Effector memory CD8-positive, alpha-beta T cell (primary cell): ENCODE results near the gene DYNC1LI1.
A peak's percentile ranks its signal among the peaks of the same experiment; 100 is the strongest.
"Not testable (repeated sequence)": the region's sequence is repeated elsewhere in the genome, so short reads cannot be mapped to it uniquely, and the experiment has no call there.

Source experiments
- ATAC-seq: fragments of 150-1000 bp; cut with Tn5 transposase; replicated peaks from 2 replicates; pipeline ENCODE4 v1.10.0; 2021; ENCODE audit warnings: mild to moderate bottlenecking, moderate library complexity
- DNase-seq, 3 experiments: peaks; one replicate each; pipeline ENCODE4 v3.0.0; 2021
- H3K27ac Mint-ChIP-seq, 2 donors: one replicate each; pipeline ENCODE4 v1.8.0; 2022; ENCODE audit warnings: mild to moderate bottlenecking in 2 of 2, mixed read lengths in 2 of 2, moderate library complexity in 2 of 2
- H3K27me3 Mint-ChIP-seq, 2 donors: one replicate each; pipeline ENCODE4 v1.8.0; 2022; ENCODE audit warnings: mixed read lengths in 2 of 2
- H3K36me3 Mint-ChIP-seq: one replicate; pipeline ENCODE4 v1.8.0; 2022; ENCODE audit warnings: mild to moderate bottlenecking, moderate library complexity, mixed read lengths; ENCODE audit not compliant: insufficient read depth
- H3K4me1 Mint-ChIP-seq, 2 donors: one replicate each; pipeline ENCODE4 v1.8.0; 2022; ENCODE audit warnings: low read depth in 2 of 2, mixed read lengths in 2 of 2
- H3K4me3 Mint-ChIP-seq, 2 donors: one replicate each; pipeline ENCODE4 v1.8.0; 2022; ENCODE audit warnings: mild to moderate bottlenecking in 2 of 2, mixed read lengths in 2 of 2, moderate library complexity in 2 of 2
- H3K9me3 Mint-ChIP-seq, 2 donors: one replicate each; pipeline ENCODE4 v1.8.0; 2022; ENCODE audit warnings: mixed read lengths in 2 of 2

The DYNC1LI1 gene

DNA sequence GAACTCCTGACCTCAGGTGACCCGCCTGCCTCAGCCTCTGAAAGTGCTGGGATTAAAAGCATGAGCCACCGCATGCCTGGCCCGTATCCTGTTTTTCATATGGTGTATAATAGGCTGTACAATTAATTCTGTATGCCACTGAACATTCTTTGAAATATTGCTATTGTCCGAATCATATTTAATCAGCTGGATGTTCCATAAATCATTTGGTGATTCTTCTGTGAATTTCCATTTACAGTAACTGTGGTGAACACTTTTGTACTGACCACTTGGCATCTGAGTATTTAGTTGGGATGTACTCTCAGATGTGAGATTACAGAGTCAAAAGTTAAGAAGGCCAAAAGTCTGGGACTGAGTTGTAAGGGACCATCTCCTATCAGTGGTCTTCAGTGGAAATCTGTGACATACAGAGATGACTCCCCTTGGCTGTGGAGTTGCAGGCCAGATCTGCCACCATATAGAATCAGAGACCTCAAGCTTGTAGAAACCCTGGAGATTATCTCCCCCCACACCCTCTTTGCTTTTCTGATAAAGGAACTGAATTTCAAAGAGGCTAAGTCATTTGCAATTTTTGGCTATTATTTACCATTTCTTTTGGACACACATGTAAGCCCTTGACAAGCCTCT is 25.7 kb upstream of the DYNC1LI1 start:
- H3K9me3 Mint-ChIP-seq, result no peaks in the 10 kb centered on the region
- H3K36me3 Mint-ChIP-seq, result no peaks in the 10 kb centered on the region
- H3K27me3 Mint-ChIP-seq, result peaks cover 60 to 61% of the 10 kb centered on the region in 2 donors
- H3K27ac Mint-ChIP-seq, result no peak overlapping the region
- H3K4me1 Mint-ChIP-seq, result no peaks in the 10 kb centered on the region
- ATAC-seq (no peak), DNase-seq (no peak)
- no peak overlapping the region for H3K4me3 Mint-ChIP-seq

DNA sequence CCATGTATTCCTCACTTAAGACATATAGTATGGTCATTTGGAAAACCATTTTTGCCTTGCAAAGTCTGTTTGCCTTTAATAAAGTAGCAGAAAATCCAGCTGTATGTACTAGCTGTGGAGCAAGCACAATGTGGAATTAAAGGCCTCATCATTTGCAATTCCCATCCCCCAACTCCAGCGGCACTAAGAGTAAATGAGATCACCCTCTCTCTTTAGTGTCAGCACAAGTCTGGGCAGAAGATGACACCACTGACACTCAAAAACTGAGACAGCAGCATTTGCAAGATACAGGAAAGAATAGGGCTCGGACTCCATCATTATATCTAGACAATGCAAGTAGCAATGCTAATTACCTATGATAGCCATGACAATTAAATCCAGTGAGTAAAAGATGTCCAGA is 24.7 kb upstream of the DYNC1LI1 start:
- ATAC-seq, result no peak
- Mint-ChIP-seq H3K27ac (no peak overlapping the region), H3K9me3 (no peaks in the 10 kb centered on the region), H3K27me3 (peaks cover 50% of the 10 kb centered on the region in 2 donors), H3K36me3 (no peaks in the 10 kb centered on the region), H3K4me3 (no peak overlapping the region), H3K4me1 (no peaks in the 10 kb centered on the region)
- no peak for DNase-seq

DNA sequence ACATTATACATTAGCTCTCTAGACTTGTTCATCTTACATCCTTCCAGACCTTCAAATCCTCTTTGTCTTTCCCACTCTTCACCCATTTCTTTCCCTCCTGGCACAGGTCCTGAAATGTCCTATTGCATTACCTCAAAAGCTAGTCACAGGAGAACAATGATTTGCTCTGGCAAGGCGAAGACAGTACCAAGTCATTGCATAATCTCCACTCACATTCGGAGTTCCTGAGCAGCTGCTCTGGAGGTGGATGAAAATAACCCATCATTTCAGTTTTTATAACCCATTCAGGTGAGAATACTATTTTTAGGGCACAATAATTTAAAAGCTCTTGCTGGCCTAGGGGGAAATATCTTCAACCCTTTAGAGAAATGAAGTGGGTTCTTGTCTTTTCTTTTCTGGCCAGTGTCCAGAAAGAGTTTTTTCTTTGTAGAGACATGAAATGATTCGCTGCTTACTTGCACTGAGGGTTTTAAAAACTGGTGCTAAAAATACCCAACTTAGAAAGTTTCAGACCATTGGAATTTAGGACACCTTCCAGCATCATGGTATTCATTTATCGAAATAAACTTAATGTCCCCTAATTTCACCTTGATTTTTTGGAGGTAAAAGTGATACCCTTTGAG is 23.4 kb upstream of the DYNC1LI1 start:
- H3K4me3 Mint-ChIP-seq, result no peak overlapping the region
- no peaks in the 10 kb centered on the region for H3K36me3 Mint-ChIP-seq
- H3K4me1 Mint-ChIP-seq, result no peaks in the 10 kb centered on the region
- H3K27me3 Mint-ChIP-seq, result peaks cover 37 to 41% of the 10 kb centered on the region in 2 donors
- ATAC-seq (no peak), DNase-seq (no peak)
- H3K9me3 Mint-ChIP-seq, result no peaks in the 10 kb centered on the region
- H3K27ac Mint-ChIP-seq, result no peak overlapping the region

DNA sequence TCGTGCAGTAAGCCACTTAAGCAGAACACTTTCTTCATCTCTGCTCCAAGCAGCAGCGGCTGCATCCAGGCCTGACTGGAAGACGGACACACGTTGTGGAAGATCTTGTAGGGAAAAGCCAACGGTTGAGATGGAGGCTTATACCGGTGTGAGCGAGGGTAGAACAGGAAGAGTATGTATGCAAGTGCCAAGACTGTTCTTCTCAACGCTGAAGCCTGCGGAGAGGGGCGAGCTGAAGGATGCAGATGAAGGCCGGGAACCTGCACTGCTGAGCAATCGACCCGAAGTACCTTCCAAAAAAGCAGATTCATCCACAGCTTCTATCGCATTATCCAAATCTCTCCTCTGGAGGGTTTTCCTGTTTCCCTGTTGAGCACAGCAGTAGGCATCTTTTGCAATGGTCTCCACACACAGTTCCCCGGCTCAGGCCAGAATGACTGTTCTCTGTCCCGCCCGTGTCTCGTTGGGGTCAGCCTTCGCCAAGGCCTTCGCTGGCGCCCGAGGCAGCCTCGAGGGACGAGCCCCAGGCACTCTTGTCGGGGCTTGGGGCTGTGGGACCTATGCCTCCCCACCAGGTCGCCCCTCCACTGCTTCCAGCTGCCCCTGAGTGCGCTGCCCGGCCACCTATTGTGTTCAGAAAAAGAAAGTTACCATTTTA is 22.2 kb upstream of the DYNC1LI1 start:
- H3K36me3 Mint-ChIP-seq, result no peaks in the 10 kb centered on the region
- no peak for DNase-seq
- peaks cover 30 to 35% of the 10 kb centered on the region in 2 donors for H3K27me3 Mint-ChIP-seq
- H3K9me3 Mint-ChIP-seq, result no peaks in the 10 kb centered on the region
- ATAC-seq, result no peak
- H3K4me1 Mint-ChIP-seq, result no peaks in the 10 kb centered on the region
- no peak overlapping the region for H3K4me3 Mint-ChIP-seq
- no peak overlapping the region for H3K27ac Mint-ChIP-seq

DNA sequence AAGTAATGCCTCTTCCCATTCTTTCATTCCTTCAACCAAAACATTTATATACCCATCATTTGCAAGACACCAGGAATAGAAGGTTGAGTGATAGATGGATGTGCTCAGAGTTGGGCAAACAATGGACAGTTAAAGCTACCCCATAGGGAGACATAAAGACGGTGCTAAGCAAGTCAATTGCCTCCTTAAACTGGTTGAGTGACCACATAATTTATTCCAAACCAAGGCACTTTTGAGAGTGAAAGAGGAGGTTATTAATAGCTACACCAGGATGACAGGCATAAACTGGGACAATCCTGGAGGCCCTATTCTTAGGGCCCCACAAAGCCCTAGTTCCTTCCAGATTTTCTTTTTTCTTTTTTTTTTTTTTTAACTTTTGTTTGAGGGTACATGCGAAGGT is 21.4 kb upstream of the DYNC1LI1 start:
- Mint-ChIP-seq H3K4me3 (no peak overlapping the region), H3K27ac (no peak overlapping the region), H3K4me1 (no peaks in the 10 kb centered on the region), H3K9me3 (no peaks in the 10 kb centered on the region), H3K36me3 (no peaks in the 10 kb centered on the region), H3K27me3 (peaks cover 23 to 31% of the 10 kb centered on the region in 2 donors)
- DNase-seq (no peak), ATAC-seq (no peak)

DNA sequence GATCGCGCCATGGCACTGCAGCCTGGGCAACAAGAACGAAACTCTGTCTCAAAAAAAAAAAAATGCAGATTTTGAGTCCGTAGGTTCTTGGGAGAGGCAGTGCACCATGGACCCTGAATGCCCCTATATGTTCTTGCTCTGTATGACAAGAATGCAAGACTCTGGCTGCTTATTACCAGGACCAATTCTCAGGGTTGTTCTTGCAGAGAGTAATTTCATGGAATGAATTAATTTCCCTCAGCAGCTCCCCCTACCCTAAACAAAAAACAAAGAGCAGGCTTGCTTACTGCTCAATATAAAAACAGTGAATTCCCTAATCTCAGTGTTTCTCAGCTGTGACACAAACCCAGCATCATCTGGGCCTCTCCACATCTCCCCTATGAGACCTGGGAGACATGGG is 20.5 kb upstream of the DYNC1LI1 start:
- no peaks in the 10 kb centered on the region for H3K36me3 Mint-ChIP-seq
- no peaks in the 10 kb centered on the region for H3K9me3 Mint-ChIP-seq
- ATAC-seq (no peak), DNase-seq (no peak)
- no peak overlapping the region for H3K27ac Mint-ChIP-seq
- peaks cover 23 to 31% of the 10 kb centered on the region in 2 donors for H3K27me3 Mint-ChIP-seq
- no peaks in the 10 kb centered on the region for H3K4me1 Mint-ChIP-seq
- no peak overlapping the region for H3K4me3 Mint-ChIP-seq

DNA sequence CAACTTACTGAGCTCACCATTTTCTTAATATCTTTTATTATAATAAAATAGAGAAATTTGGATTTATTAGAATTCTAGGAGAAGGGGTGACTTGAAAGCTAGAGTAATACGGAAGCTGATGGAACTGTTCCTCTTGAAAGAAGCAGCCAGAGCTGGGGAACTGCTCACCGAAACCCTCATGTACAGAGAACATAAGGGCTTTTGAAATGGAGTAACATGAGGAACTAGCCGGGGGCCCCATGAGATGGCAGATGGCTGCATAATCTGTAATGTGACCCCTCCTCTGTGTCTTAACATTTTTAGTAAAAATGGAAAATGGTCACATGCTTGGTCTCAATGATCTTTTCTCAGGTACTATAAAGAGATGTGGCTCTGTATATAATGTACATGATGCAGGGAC is 15.7 kb upstream of the DYNC1LI1 start:
- Mint-ChIP-seq H3K4me1 (no peaks in the 10 kb centered on the region), H3K27me3 (no peaks in the 10 kb centered on the region), H3K4me3 (no peak overlapping the region), H3K36me3 (peaks cover 2% of the 10 kb centered on the region), H3K9me3 (no peaks in the 10 kb centered on the region), H3K27ac (no peak overlapping the region)
- DNase-seq (no peak), ATAC-seq (no peak)

DNA sequence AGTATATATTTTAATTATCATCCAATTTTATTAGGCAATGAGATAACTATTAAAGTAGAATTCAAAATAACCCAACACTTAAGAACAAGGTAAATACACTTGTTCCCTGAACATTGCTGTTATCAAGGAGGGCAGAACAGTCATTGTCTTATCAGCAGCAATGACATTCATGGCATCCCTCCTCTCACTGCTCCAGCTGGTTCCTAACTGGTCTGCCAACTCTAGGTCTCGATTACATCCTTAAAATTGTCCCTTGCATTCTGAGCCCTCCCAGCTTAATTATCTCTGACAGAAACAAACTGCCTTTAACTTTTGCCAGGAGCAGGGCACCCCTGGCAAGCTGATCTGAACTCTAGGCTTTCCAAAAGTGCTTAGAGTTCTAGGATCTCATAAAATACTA is 14.0 kb upstream of the DYNC1LI1 start:
- DNase-seq, result no peak
- Mint-ChIP-seq H3K4me3 (no peak overlapping the region), H3K9me3 (no peaks in the 10 kb centered on the region), H3K36me3 (peaks cover 2% of the 10 kb centered on the region), H3K27me3 (no peaks in the 10 kb centered on the region), H3K4me1 (no peaks in the 10 kb centered on the region), H3K27ac (no peak overlapping the region)
- no peak for ATAC-seq

DNA sequence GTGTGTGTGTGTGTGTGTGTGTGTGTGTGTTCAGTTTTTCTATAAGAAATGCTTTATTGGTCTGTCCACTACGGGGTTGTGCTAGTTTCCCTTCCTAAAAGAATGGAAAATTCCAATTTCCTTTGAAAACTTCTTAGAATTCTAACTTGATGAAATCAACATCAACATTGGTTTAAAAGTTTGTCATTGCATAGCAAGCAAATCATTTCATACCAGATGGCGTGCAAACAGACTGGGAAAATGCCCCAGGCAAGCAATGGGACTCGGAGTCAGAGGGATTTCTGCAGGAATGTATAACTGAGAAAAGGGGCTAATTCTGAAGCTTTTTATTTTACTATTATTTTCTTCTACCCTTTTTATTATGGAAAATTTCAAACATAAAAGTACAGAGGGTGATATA is 13.1 kb upstream of the DYNC1LI1 start:
- H3K4me1 Mint-ChIP-seq, result no peaks in the 10 kb centered on the region
- H3K27ac Mint-ChIP-seq, result no peak overlapping the region
- H3K27me3 Mint-ChIP-seq, result no peaks in the 10 kb centered on the region

DNA sequence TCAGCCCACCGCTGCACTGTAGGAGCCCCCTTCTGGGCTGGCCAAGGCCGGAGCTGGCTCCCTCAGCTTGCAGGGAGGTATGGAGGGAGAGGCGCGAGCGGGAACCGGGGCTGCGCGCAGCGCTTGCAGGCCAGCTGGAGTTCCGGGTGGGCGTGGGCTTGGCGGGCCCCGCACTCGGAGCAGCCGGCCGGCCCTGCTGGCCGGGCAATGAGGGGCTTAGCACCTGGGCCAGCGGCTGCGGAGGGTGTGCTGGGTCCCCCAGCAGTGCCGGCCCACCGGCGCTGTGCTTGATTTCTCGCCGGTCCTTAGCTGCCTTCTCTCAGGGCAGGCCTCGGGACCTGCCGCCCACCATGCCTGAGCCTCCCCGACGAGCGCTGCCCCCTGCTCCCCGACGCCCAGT is 8.0 kb upstream of the DYNC1LI1 start:
- not testable (repeated sequence) for H3K27ac Mint-ChIP-seq, DNase-seq, ATAC-seq, H3K27me3 Mint-ChIP-seq, H3K36me3 Mint-ChIP-seq, H3K9me3 Mint-ChIP-seq, H3K4me3 Mint-ChIP-seq
- peaks cover 8 to 11% of the 10 kb centered on the region in 2 donors for H3K4me1 Mint-ChIP-seq

More for the DNA sequence above, 13.1 kb upstream of the DYNC1LI1 start:
- H3K9me3 Mint-ChIP-seq, result no peaks in the 10 kb centered on the region
- H3K4me3 Mint-ChIP-seq, result no peak overlapping the region
- DNase-seq (no peak), ATAC-seq (no peak)
- peaks cover 2% of the 10 kb centered on the region for H3K36me3 Mint-ChIP-seq

DNA sequence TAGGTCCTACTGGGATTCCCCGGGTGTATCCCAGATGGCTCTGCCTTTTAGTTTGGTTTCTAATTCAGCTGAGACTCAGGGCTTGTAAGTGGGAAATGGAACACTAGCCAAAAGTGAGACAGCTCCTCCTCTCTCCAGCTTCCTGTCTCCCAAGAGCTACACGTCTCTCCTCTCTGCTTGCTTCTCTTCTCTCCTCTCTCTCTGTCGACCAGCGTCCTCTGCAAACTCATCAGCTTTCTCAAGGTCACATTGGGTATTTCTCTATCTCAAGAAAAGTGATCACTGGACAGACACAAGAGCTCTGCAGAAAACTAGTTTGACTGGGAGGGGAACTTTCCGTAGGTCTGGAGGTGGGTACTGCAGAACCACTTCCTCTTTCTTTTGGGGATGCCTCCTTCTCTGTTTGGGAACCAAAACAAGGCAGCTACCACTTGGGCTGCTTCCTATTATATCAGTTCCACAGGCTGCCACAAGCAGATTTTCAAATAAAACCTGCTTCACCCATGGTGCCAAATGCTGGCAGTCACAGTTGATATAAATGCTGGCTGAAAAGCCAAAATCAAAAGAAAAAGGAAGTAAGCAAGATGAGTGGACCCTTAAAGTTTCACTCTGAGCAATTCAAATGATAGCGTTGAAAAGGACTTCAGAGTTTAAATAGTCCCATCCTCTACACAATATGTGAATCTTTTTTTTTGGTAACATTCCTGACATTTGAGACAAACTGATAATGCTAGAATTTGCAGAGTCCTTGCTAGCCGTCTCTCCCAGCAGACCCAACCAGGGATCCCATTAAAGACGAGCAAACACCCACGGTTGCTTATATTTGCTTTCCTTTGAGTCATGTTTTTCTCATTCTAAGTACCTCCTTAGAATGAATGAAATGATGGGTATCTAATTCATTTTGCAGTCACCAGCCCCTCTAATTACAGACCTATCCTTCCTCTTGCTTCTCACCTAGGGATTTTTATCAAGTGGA is 7.2 kb upstream of the DYNC1LI1 start:
- Mint-ChIP-seq H3K36me3 (no peaks in the 10 kb centered on the region), H3K4me3 (peak overlapping the region; percentile 54 to 55), H3K27me3 (no peaks in the 10 kb centered on the region), H3K27ac (peak overlapping the region; percentile 26 to 52), H3K9me3 (no peaks in the 10 kb centered on the region), H3K4me1 (peaks cover 8 to 11% of the 10 kb centered on the region in 2 donors)
- ATAC-seq (peak; percentile 31), DNase-seq (no peak)

DNA sequence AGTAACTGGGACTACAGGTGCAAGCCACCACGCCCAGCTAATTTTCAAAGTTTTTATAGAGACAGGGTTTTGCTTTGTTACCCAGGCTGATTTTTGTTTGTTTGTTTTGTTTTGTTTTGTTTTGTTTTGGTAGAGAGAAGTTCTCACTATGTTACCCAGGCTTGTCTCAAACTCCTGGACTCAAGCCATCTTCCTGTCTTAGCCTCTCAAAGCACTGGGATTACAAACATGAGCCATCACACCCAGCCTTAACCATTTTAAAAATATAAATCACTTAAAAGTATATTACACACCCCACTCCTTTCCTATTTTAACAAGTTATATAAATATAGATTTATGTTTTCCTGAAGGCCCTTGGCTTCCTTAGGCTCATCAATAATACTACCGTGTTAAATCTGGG is 6.5 kb upstream of the DYNC1LI1 start:
- ATAC-seq, result no peak
- Mint-ChIP-seq H3K27ac (peak overlapping the region; percentile 26 to 52), H3K4me1 (peaks cover 8 to 11% of the 10 kb centered on the region in 2 donors), H3K27me3 (no peaks in the 10 kb centered on the region), H3K36me3 (no peaks in the 10 kb centered on the region), H3K9me3 (no peaks in the 10 kb centered on the region), H3K4me3 (no peak overlapping the region)
- no peak for DNase-seq

DNA sequence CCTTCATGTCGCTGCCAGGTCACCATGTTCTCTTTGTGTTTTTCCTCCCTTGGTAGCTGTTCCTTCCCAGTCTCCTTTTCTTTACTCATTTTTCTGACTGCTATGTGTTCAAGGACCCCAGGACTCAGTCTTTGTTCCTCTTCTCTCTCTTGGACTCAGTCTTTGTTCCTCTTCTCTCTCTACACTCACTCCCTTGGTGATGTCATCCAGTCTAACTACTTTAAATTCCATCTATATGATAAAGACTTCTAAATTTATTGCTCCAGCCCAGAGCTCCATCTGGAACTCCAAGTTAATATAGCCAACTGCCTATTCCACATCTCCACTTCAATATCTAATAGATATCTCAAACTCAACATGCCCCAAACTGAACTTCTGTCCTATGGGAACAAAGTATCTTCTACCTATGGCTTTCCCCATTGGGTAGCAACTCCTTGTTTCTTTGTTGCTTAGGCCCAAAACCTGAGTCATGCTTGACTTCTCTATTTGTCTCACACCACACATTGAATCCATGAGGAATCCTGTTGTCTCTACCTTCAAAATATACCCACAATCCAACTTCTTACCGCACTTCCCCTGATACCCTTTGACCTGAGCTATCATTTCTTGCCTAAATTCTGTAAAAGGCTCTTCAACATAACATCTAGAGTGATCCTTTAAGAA is 4.9 kb upstream of the DYNC1LI1 start:
- DNase-seq (no peak), ATAC-seq (no peak)
- H3K4me3 Mint-ChIP-seq, result no peak overlapping the region
- no peaks in the 10 kb centered on the region for H3K36me3 Mint-ChIP-seq
- H3K9me3 Mint-ChIP-seq, result no peaks in the 10 kb centered on the region
- no peak overlapping the region for H3K27ac Mint-ChIP-seq
- peaks cover 8 to 11% of the 10 kb centered on the region in 2 donors for H3K4me1 Mint-ChIP-seq
- H3K27me3 Mint-ChIP-seq, result no peaks in the 10 kb centered on the region
